MM.1S (cell line): Measurements from ENCODE around the gene ADGRD1.
"Not testable (repeated sequence)": the region's sequence is repeated elsewhere in the genome, so short reads cannot be mapped to it uniquely, and the experiment has no call there.

Experiments used
- DNase-seq: peaks from one replicate; pipeline ENCODE4 v3.0.0-alpha.2; 2015
- H2AFZ ChIP-seq: fragments of 300-600 bp; sonication (generic); 2 replicates; pipeline ENCODE4 v1.6.0; 2016; ENCODE audit warnings: antibody characterized with exemption, low read length
- H3F3A ChIP-seq: fragments of 300-600 bp; sonication (generic); 2 replicates; pipeline ENCODE4 v1.6.1; 2016; ENCODE audit warnings: mild to moderate bottlenecking, antibody characterized with exemption, low read length, moderate library complexity, mixed read lengths; ENCODE audit not compliant: insufficient read depth
- H3K27ac ChIP-seq: fragments of 300-600 bp; sonication (generic); 2 replicates; pipeline ENCODE4 v1.5.1; 2016; ENCODE audit warnings: mild to moderate bottlenecking, low read length
- H3K27me3 ChIP-seq: fragments of 300-600 bp; sonication (generic); replicated peaks from 2 replicates; pipeline ENCODE4 v1.6.0; 2016; ENCODE audit warnings: low read length; ENCODE audit not compliant: insufficient read depth
- H3K36me3 ChIP-seq: fragments of 300-600 bp; sonication (generic); replicated peaks from 2 replicates; pipeline ENCODE4 v1.6.1; 2016; ENCODE audit warnings: mild to moderate bottlenecking, low read length, mixed read lengths; ENCODE audit not compliant: insufficient read depth
- H3K4me1 ChIP-seq: fragments of 300-600 bp; sonication (generic); 2 replicates; pipeline ENCODE4 v1.6.1; 2016; ENCODE audit warnings: low read length, mixed read lengths
- H3K4me2 ChIP-seq: fragments of 300-600 bp; sonication (generic); 2 replicates; pipeline ENCODE4 v1.6.0; 2016; ENCODE audit warnings: low read depth, low read length
- H3K4me3 ChIP-seq: fragments of 300-600 bp; sonication (generic); 2 replicates; pipeline ENCODE4 v1.5.1; 2016; ENCODE audit warnings: low read length, mixed read lengths
- H3K79me2 ChIP-seq: fragments of 300-600 bp; sonication (generic); 2 replicates; pipeline ENCODE4 v1.6.1; 2016; ENCODE audit warnings: mixed run types, low read length, mixed read lengths
- H3K9ac ChIP-seq: fragments of 300-600 bp; sonication (generic); 2 replicates; pipeline ENCODE4 v1.6.1; 2016; ENCODE audit warnings: low read length, mixed read lengths
- H3K9me2 ChIP-seq: fragments of 300-600 bp; sonication (generic); replicated peaks from 2 replicates; pipeline ENCODE4 v1.6.1; 2016; ENCODE audit warnings: mild to moderate bottlenecking, low read length, mixed read lengths; ENCODE audit not compliant: insufficient read depth
- H3K9me3 ChIP-seq: fragments of 300-600 bp; sonication (generic); replicated peaks from 2 replicates; pipeline ENCODE4 v1.6.1; 2016; ENCODE audit warnings: mild to moderate bottlenecking, low read length, mixed read lengths; ENCODE audit not compliant: insufficient read depth
- H4K20me1 ChIP-seq: fragments of 300-600 bp; sonication (generic); 2 replicates; pipeline ENCODE4 v1.6.1; 2016; ENCODE audit warnings: mild to moderate bottlenecking, low read length, moderate library complexity, mixed read lengths; ENCODE audit not compliant: insufficient read depth
- EZH2 ChIP-seq: fragments of 300-600 bp; sonication (generic); optimal IDR thresholded peaks from 2 replicates; pipeline ENCODE3; 2017; ENCODE audit warnings: low read depth, mild to moderate bottlenecking, antibody characterized with exemption, low read length, mixed read lengths
- EZH2phosphoT487 ChIP-seq: fragments of 300-600 bp; sonication (generic); IDR thresholded peaks from 2 replicates; pipeline ENCODE4 v1.6.1; 2018; ENCODE audit warnings: antibody characterized with exemption, low read length
- TF ChIP-seq, protein P1 (sequence below): fragments of 300-600 bp; sonication (generic); IDR thresholded peaks from 2 replicates; pipeline ENCODE4 v1.5.1; 2016; ENCODE audit warnings: antibody characterized with exemption, low read length, mixed read lengths

The ADGRD1 gene

DNA sequence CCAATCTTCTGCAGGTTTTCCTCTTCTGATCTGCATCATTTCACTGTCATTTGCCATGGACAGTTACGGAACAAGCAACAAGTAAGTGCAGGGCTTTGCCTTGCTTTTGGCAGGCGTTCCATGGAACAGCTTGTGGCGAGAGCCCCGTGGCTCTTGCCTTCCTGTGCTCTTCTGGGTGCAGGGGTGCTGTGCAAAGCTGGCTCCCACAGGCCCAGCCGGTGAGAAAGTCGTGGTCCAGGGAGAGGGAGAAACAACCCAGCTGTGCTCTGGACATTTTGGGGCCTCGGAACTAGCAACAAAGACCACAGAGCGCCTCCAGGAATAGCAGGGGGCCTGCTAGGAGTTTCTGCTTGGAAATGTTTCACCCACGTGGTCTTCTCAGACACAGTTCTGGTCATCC, 164.7 kb downstream of the ADGRD1 start:
- Histone ChIP-seq H3K4me1 (no peaks in the 10 kb centered on the region), H3K79me2 (no peaks in the 10 kb centered on the region), H2AFZ (no peak overlapping the region), H3K4me2 (no peak overlapping the region), H3K27me3 (peaks cover 11% of the 10 kb centered on the region; the same call in 1 of the 2 replicates), H3K27ac (no peak overlapping the region), H3F3A (no peaks in the 10 kb centered on the region), H4K20me1 (no peaks in the 10 kb centered on the region), H3K4me3 (no peak overlapping the region), H3K9me2 (no peaks in the 10 kb centered on the region), H3K36me3 (no peaks in the 10 kb centered on the region), H3K9ac (no peak overlapping the region), H3K9me3 (no peaks in the 10 kb centered on the region)
- no peak for DNase-seq
- TF ChIP-seq, protein P1, sequence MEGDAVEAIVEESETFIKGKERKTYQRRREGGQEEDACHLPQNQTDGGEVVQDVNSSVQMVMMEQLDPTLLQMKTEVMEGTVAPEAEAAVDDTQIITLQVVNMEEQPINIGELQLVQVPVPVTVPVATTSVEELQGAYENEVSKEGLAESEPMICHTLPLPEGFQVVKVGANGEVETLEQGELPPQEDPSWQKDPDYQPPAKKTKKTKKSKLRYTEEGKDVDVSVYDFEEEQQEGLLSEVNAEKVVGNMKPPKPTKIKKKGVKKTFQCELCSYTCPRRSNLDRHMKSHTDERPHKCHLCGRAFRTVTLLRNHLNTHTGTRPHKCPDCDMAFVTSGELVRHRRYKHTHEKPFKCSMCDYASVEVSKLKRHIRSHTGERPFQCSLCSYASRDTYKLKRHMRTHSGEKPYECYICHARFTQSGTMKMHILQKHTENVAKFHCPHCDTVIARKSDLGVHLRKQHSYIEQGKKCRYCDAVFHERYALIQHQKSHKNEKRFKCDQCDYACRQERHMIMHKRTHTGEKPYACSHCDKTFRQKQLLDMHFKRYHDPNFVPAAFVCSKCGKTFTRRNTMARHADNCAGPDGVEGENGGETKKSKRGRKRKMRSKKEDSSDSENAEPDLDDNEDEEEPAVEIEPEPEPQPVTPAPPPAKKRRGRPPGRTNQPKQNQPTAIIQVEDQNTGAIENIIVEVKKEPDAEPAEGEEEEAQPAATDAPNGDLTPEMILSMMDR, result no peak
- TF ChIP-seq EZH2phosphoT487, result no peak

- H3K27me3 ChIP-seq, result peaks cover 11% of the 10 kb centered on the region; the same call in 1 of the 2 replicates
- not testable (repeated sequence) for H3K79me2 ChIP-seq, H3K36me3 ChIP-seq, H3K9me2 ChIP-seq, H3F3A ChIP-seq, H3K4me3 ChIP-seq, H2AFZ ChIP-seq, H3K9me3 ChIP-seq, H4K20me1 ChIP-seq, H3K4me1 ChIP-seq, H3K9ac ChIP-seq, H3K27ac ChIP-seq, H3K4me2 ChIP-seq, DNase-seq
These were observed 165.6 kb downstream of the ADGRD1 start for GRCh38 chr12:131119345-131119744.

- no peaks in the 10 kb centered on the region for H3K4me1 ChIP-seq
- no peaks in the 10 kb centered on the region for H3K36me3 ChIP-seq
- no peaks in the 10 kb centered on the region for H3K9me2 ChIP-seq
- no peak overlapping the region for H3K9ac ChIP-seq
- no peak overlapping the region for H2AFZ ChIP-seq
- H3K27me3 ChIP-seq, result peaks cover 9% of the 10 kb centered on the region; the same call in 1 of the 2 replicates
- no peak overlapping the region for H3K27ac ChIP-seq
- TF ChIP-seq, protein P1, result no peak
- TF ChIP-seq EZH2phosphoT487, result no peak
- no peak for TF ChIP-seq EZH2
- no peaks in the 10 kb centered on the region for H3K9me3 ChIP-seq
- no peak for DNase-seq
- no peak overlapping the region for H3K4me2 ChIP-seq
- H3K79me2 ChIP-seq, result no peaks in the 10 kb centered on the region
- H3F3A ChIP-seq, result no peaks in the 10 kb centered on the region
- no peaks in the 10 kb centered on the region for H4K20me1 ChIP-seq
- no peak overlapping the region for H3K4me3 ChIP-seq
These were observed 166.2 kb downstream of the ADGRD1 start for GRCh38 chr12:131119936-131120335.

GRCh38 chr12:131120831-131121271, 167.1 kb downstream of the ADGRD1 start:
- Histone ChIP-seq H3K9me2 (no peaks in the 10 kb centered on the region), H3K9me3 (no peaks in the 10 kb centered on the region), H3K79me2 (no peaks in the 10 kb centered on the region), H3K4me1 (no peaks in the 10 kb centered on the region), H3K4me2 (no peak overlapping the region), H3F3A (no peaks in the 10 kb centered on the region), H3K4me3 (no peak overlapping the region), H3K9ac (no peak overlapping the region), H3K27me3 (peaks cover 5% of the 10 kb centered on the region; the same call in 1 of the 2 replicates), H3K36me3 (no peaks in the 10 kb centered on the region), H2AFZ (no peak overlapping the region), H4K20me1 (no peaks in the 10 kb centered on the region), H3K27ac (no peak overlapping the region)
- no peak for DNase-seq
- TF ChIP-seq EZH2 (no peak), EZH2phosphoT487 (no peak)
- TF ChIP-seq, protein P1, result no peak
